K562 (cell line): ENCODE measurements around the gene CTRB2. TPM values are rescaled to one million over a fixed set of nuclear protein-coding genes. Genes with fewer than 3 reads are reported as not detected.

ENCODE experiments used
- ATAC-seq: fragments of 200-7000 bp; cut with Tn5 transposase; 3 replicates; pipeline ENCODE4 v1.9.1; 2020; ENCODE audit warnings: moderate library complexity
- BruUV-seq: library from RNA; stranded (reverse); fragments of 400-500 nt; replicated peaks from 2 replicates; lab custom pipeline; 2021; lab: Mats Ljungman, UMichigan
- CTCF ChIA-PET: fragments of 300-600 bp; formaldehyde crosslinking; extraction: SDS; loops from one replicate; lab custom pipeline; 2021; ENCODE audit warnings: low intra/inter-chr PET ratio; lab: Yijun Ruan, JAX
- POLR2A ChIA-PET: fragments of 300-600, 350-650 bp; sonication (Branson Sonifier 250); formaldehyde crosslinking; extraction: SDS; loops from one replicate; lab custom pipeline; 2021; ENCODE audit warnings: antibody characterized with exemption, inconsistent platforms; lab: Yijun Ruan, JAX
- DNase-seq, 4 experiments: peaks; one replicate each; pipeline versions ENCODE4 v3.0.0 to v3.0.0-alpha.2; 2011 to 2018; ENCODE audit warnings: low spot score in 3 of 4, mixed read lengths in 3 of 4; ENCODE audit errors: extremely low read depth in 1 of 4
- FAIRE-seq: peaks from 2 replicates; lab custom pipeline; 2011; peaks lifted over from hg19 to GRCh38; lab: Jason Lieb, UNC
- H2AFZ ChIP-seq: 2 replicates; pipeline ENCODE4 v1.6.0; 2011; ENCODE audit warnings: low read depth, low read length, control low read depth, inconsistent platforms
- H3K27ac ChIP-seq: fragments of 200-600 bp; 3 replicates; pipeline ENCODE4 v1.8.0; 2011; ENCODE audit warnings: low read depth, mild to moderate bottlenecking, control low read depth, inconsistent platforms, low read length, moderate library complexity, mixed read lengths; ENCODE audit errors: extremely low read depth
- H3K27me3 ChIP-seq, 2 experiments: fragments of 300-600 bp in 1 of 2; 2 replicates in 1 of 2; 3 replicates in 1 of 2; pipeline versions ENCODE4 v1.6.0 to v1.8.0; 2011; ENCODE audit warnings: inconsistent platforms in 2 of 2, low read length in 2 of 2, mild to moderate bottlenecking in 1 of 2, mixed read lengths in 1 of 2, moderate library complexity in 1 of 2; ENCODE audit not compliant: control insufficient read depth in 2 of 2, insufficient read depth in 2 of 2
- H3K36me3 ChIP-seq: fragments of 300-600 bp; 3 replicates; pipeline ENCODE4 v1.8.0; 2011; ENCODE audit warnings: mild to moderate bottlenecking, low read length, inconsistent platforms; ENCODE audit not compliant: control insufficient read depth, insufficient read depth
- H3K4me1 ChIP-seq, 2 experiments: fragments of 200-600 bp in 1 of 2; replicated peaks in 1 of 2; 2 replicates in 1 of 2; 3 replicates in 1 of 2; pipeline versions ENCODE4 v1.5.1 to v1.8.0; 2011; ENCODE audit warnings: inconsistent platforms in 2 of 2, low read length in 2 of 2, mild to moderate bottlenecking in 1 of 2, mixed read lengths in 1 of 2, moderate library complexity in 1 of 2; ENCODE audit not compliant: control insufficient read depth in 2 of 2, insufficient read depth in 2 of 2
- H3K4me2 ChIP-seq: 2 replicates; pipeline ENCODE4 v1.6.1; 2011; ENCODE audit warnings: low read length, control low read depth, inconsistent platforms, mixed read lengths; ENCODE audit not compliant: insufficient read depth
- H3K4me3 ChIP-seq: fragments of 200-600 bp; sonication (generic), shearing (Covaris generic); 2 replicates; pipeline ENCODE4 v1.5.1; 2016; ENCODE audit warnings: control low read depth, inconsistent platforms
- H3K79me2 ChIP-seq: fragments of 200-600 bp; 3 replicates; pipeline ENCODE4 v1.8.0; 2011; ENCODE audit warnings: low read length, inconsistent platforms; ENCODE audit not compliant: control insufficient read depth, insufficient read depth
- H3K9ac ChIP-seq, 2 experiments: 2 replicates each; pipeline versions ENCODE4 v1.6.0 to v1.6.1; 2011; ENCODE audit warnings: low read depth in 2 of 2, low read length in 2 of 2, control low read depth in 1 of 2, inconsistent platforms in 1 of 2, mild to moderate bottlenecking in 1 of 2, mixed read lengths in 1 of 2; ENCODE audit not compliant: insufficient read depth in 1 of 2
- H3K9me1 ChIP-seq: one replicate; pipeline ENCODE4 v1.6.0; 2011; ENCODE audit warnings: inconsistent platforms, mild to moderate bottlenecking, low read length, moderate library complexity; ENCODE audit not compliant: control insufficient read depth, insufficient read depth
- H3K9me3 ChIP-seq: replicated peaks from 2 replicates; pipeline ENCODE4 v1.5.1; 2011; ENCODE audit warnings: low read depth, low read length, inconsistent platforms; ENCODE audit not compliant: control insufficient read depth, insufficient read depth
- H4K20me1 ChIP-seq: replicated peaks from 2 replicates; pipeline ENCODE4 v1.6.1; 2011; ENCODE audit warnings: low read length, inconsistent platforms, mixed read lengths; ENCODE audit not compliant: control insufficient read depth, insufficient read depth
- KAT7 ChIP-seq: sonication (generic); formaldehyde crosslinking; IDR thresholded peaks from 2 replicates; pipeline ENCODE4 v1.8.0; 2022; ENCODE audit warnings: missing genetic modification reagents, mild to moderate bottlenecking, borderline replicate concordance
- SOX6 ChIP-seq: fragments of 450-650 bp; IDR thresholded peaks from 2 replicates; pipeline ENCODE4 v1.6.1; 2014; ENCODE audit warnings: mild to moderate bottlenecking
- WGBS: fragments of 100-300 bp; shearing (Covaris generic); methylation state at CpG from one replicate; pipeline ENCODE4 v1.1.6; 2016; ENCODE audit warnings: low coverage, mixed read lengths; ENCODE audit not compliant: insufficient coverage; ENCODE audit errors: missing lambda C conversion rate; 5-methylcytosine and 5-hydroxymethylcytosine counted together
- in situ Hi-C: fragments of 300-500 bp; cut with MboI; formaldehyde crosslinking; loops from 4 replicates; pipeline ENCODE4 v1.15.0; 2018; ENCODE audit warnings: inconsistent platforms, mixed read lengths
- intact Hi-C: fragments of 100-400 bp; cut with micrococcal nuclease; formaldehyde crosslinking; loops from 2 replicates; pipeline ENCODE4 v1.14.2; 2022
- polyA plus RNA-seq, 8 experiments: library from polyadenylated mRNA; depleted of rRNA in 4 of 8; stranded (reverse) in 5 of 8; unstranded in 3 of 8; fragments of >200 nt; fragmentation: Nextera tagmentation in 2 of 8; fragmentation: Illumina TruSeq in 1 of 8; extraction: Ambion mirVana in 2 of 8; extraction: Trizol in 1 of 8; gene quantifications; 2 replicates each; pipeline versions ENCODE4 v1.2.1 to v1.2.3, GENCODE V29; 2011 to 2014; ENCODE audit warnings: inconsistent platforms in 1 of 8, missing spikeins in 1 of 8
- total RNA-seq, 7 experiments: library from RNA; depleted of rRNA in 6 of 7; stranded (reverse); fragments of >200 nt in 6 of 7; fragmentation: Illumina TruSeq in 2 of 7; extraction: Trizol in 2 of 7; gene quantifications; 2 replicates each; pipeline versions ENCODE4 v1.2.1 to v1.2.3, GENCODE V29; 2011 to 2021; ENCODE audit warnings: low replicate concordance in 1 of 7
- TF ChIP-seq, protein P1 (sequence below): fragments of 450-650 bp; IDR thresholded peaks from 2 replicates; pipeline ENCODE4 v1.6.1; 2018; ENCODE audit warnings: mild to moderate bottlenecking, low read depth; ENCODE audit not compliant: partially characterized antibody
- TF ChIP-seq, protein P2 (sequence below), 2 experiments: fragments of 450-650 bp in 1 of 2; sonication (generic) in 1 of 2; formaldehyde crosslinking in 1 of 2; IDR thresholded peaks in 1 of 2; conservative IDR thresholded peaks in 1 of 2; 2 replicates each; pipeline versions ENCODE4 v1.6.1 to v1.8.1; 2016 to 2023; ENCODE audit warnings: mild to moderate bottlenecking in 2 of 2, moderate library complexity in 2 of 2, inconsistent platforms in 1 of 2, missing genetic modification reagents in 1 of 2

Gene CTRB2
- total and polyA plus RNA-seq, 9 of the 15 experiments (the other 6 are each of a cell fraction or from before 2014, with no cell fraction given): 5.1 TPM; not detected in 8

DNA sequence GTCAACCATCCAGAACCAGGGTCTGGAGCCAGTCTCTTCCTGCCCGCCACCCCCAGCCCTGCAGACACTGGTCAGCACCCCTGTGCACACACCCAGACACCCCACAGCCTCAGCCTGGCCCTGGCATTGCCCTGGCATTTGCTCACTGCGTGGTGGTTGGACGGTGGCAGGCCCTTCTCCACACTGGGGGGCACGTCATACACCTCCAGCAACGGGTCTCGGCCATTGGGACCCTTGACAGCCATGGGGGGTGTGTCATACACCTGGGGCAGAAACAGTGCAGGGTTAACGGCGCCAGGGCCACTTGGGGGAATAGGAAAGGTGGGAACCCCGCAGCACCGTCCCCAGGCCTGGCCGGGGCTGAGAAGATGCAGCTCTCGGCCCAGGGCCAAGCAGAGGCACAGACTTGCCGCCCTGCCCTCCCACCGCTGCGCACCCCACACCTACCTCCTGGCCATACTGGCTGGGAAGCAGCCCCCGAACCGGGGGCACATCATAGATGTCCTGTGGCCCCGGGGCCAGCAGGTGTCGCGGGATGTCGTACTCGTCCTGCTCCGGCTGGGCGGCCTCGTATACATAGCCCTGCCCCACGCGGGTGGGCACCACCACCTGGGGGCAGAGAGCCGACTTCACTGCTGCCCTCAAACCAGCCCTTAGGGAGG is 29.9 kb upstream of the CTRB2 start (continued):
- TF ChIP-seq, protein P1, sequence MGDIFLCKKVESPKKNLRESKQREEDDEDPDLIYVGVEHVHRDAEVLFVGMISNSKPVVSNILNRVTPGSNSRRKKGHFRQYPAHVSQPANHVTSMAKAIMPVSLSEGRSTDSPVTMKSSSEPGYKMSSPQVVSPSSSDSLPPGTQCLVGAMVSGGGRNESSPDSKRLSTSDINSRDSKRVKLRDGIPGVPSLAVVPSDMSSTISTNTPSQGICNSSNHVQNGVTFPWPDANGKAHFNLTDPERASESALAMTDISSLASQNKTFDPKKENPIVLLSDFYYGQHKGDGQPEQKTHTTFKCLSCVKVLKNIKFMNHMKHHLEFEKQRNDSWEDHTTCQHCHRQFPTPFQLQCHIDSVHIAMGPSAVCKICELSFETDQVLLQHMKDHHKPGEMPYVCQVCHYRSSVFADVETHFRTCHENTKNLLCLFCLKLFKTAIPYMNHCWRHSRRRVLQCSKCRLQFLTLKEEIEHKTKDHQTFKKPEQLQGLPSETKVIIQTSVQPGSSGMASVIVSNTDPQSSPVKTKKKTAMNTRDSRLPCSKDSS: no peak
- no peak for TF ChIP-seq KAT7 (CRISPR knock-in tag)
- TF ChIP-seq, all 486 proteins: peak for 0

DNA sequence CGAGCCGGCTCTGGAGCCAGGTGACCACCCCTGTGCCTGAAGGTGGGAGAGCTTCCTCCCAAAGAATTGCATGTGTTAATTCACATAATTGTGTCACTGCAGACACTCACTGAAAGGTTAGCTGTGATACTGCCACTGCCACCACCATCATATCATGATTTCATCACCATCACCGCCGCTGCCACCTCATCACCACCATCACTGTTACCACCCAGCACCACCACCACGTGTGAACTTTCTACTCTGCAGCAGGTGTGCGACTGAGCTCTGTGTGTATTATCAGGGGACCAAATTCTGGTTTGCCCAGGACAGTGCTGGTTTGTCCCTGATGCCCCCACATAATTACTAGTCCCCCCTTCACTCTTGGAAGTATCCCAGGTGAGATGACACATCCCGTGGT is 29.3 kb upstream of the CTRB2 start:
- no TSS peak for BruUV-seq
- Histone ChIP-seq H3K9ac (no peak overlapping the region; a peak in 1 of 4 replicates), H3K36me3 (peaks cover 44% of the 10 kb centered on the region; the same call in 2 of the 3 replicates), H3K4me1 (peaks cover 0 to 66% of the 10 kb centered on the region in 2 experiments; a peak in 3 of 5 replicates), H3K4me3 (no peak overlapping the region), H4K20me1 (0 out of 2 replicates have a peak, but pooled peaks cover 4% of the 10 kb centered on the region), H3K9me1 (peaks cover 9% of the 10 kb centered on the region), H3K27me3 (no peaks in the 10 kb centered on the region), H3K79me2 (no peaks in the 10 kb centered on the region), H2AFZ (no peak overlapping the region), H3K4me2 (no peak overlapping the region), H3K9me3 (no peaks in the 10 kb centered on the region), H3K27ac (no peak overlapping the region)
- FAIRE-seq: no peak
- 76% methylated on average over 7 of the region's 7 CpGs for WGBS
- DNase-seq: no peak
- in situ Hi-C loops: no loop called here
- CTCF ChIA-PET: interaction anchor here (0.6 kb wide), 1 partner anchor 307 kb away, joined by 3 read pairs; no protein-coding TSS in a partner anchor
- TF ChIP-seq SOX6: no peak
- TF ChIP-seq, protein P2, sequence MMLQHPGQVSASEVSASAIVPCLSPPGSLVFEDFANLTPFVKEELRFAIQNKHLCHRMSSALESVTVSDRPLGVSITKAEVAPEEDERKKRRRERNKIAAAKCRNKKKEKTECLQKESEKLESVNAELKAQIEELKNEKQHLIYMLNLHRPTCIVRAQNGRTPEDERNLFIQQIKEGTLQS (IDR thresholded peaks at IDR 0.05): 0 out of 2 replicates have a peak, but pooled peaks have one; percentile 11
- TF ChIP-seq, protein P2 (CRISPR knock-in tag; conservative IDR thresholded peaks at IDR 0.05): no peak
- no peak for ATAC-seq
- intact Hi-C loops: no loop called here
- POLR2A ChIA-PET: interaction anchor here (0.6 to 0.8 kb wide), 2 partner anchors 14 to 1864 kb away, joined by 3 to 4 read pairs; no protein-coding TSS in a partner anchor
